ENCODE data around the gene ADSL.

ADSL gene

GRCh38 chr22:40417041-40417440 lies 70.7 kb downstream of the ADSL start:
- CTCF ChIA-PET: no interaction called here
- H3K4me3 Mint-ChIP-seq: no peak overlapping the region
- H3K4me1 Mint-ChIP-seq: peaks cover 24% of the 10 kb centered on the region
- peaks cover 51% of the 10 kb centered on the region for H3K36me3 Mint-ChIP-seq
- H3K27ac Mint-ChIP-seq: no peak overlapping the region
- no peak for DNase-seq
- H3K27me3 Mint-ChIP-seq: no peaks in the 10 kb centered on the region
- no peaks in the 10 kb centered on the region for H3K9me3 Mint-ChIP-seq

- DNase-seq: no peak
- CTCF ChIA-PET: no interaction called here
- Mint-ChIP-seq H3K9me3 (no peaks in the 10 kb centered on the region), H3K27ac (peak overlapping the region; percentile 81), H3K4me1 (peaks cover 25% of the 10 kb centered on the region), H3K36me3 (peaks cover 54% of the 10 kb centered on the region), H3K4me3 (no peak overlapping the region), H3K27me3 (no peaks in the 10 kb centered on the region)
Measured at GRCh38 chr22:40417881-40418280, 71.6 kb downstream of the ADSL start.

DNA sequence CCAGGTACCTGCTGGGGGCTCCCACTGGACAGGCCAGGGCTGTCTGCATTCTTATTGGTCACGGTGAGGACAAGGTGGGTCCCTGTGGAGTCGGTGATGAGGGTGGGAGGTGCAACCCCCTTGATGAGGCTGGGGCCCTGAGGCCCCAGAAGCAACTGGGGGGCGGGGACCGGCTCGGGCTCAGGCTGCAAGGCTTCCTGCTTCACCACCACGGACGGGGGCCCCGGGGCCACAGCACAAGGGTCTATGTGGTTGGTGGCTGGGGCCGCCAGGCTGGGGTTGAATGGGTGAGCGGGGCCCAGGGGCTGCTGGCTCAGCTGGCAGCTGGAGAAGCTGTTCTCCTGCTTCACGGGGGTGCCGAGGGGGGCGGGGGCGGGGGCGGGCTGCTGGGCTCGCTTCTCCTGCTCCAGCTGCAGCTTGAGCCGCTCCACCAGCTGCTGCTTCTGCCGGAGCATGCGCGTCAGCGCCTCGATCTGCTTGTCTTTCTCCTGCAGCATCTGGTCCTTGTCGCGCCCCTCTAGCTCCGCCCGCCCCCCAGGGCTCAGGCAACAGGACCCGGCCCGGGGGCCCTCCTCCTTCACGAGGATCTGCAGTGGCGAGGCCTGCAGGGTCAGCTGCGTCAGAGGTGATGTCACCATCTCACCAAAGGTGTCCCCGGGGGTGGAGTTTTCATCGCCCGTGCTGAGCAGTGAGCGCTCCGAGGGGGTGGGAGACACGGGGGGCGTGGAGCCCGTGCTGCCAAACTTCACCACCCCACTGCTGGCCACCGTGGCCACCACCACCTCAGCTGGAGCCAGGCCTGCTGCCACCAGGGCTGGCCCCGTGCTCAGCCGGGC lies 72.3 kb downstream of the ADSL start:
- H3K36me3 Mint-ChIP-seq: peaks cover 60% of the 10 kb centered on the region
- CTCF ChIA-PET: no interaction called here
- H3K4me1 Mint-ChIP-seq: peaks cover 25% of the 10 kb centered on the region
- no peak overlapping the region for H3K4me3 Mint-ChIP-seq
- H3K9me3 Mint-ChIP-seq: no peaks in the 10 kb centered on the region
- no peaks in the 10 kb centered on the region for H3K27me3 Mint-ChIP-seq
- no peak for DNase-seq
- no peak overlapping the region for H3K27ac Mint-ChIP-seq

DNA sequence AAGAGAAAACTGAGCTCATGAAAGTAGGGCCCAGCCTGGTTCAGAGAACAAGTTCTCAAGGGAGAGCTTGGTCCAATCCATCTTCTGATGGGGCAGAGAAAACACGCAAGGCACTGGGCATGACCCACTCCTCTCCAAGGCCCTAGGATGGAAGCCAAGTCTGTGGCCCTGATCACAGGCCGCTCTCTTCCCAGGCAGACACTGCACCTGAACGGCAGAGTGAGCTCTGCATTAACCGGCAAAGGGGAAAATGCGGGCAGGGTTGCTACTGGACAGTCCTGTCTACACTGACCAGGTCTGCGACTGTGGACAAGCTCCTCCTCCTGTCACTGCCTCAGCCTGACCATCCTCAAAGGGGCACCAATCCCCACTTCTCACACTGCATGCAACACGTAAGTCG lies 73.4 kb downstream of the ADSL start:
- no peak for DNase-seq
- Mint-ChIP-seq H3K27me3 (no peaks in the 10 kb centered on the region), H3K4me1 (peaks cover 21% of the 10 kb centered on the region), H3K36me3 (peaks cover 57% of the 10 kb centered on the region), H3K4me3 (no peak overlapping the region), H3K27ac (no peak overlapping the region), H3K9me3 (no peaks in the 10 kb centered on the region)
- CTCF ChIA-PET: no interaction called here

DNA sequence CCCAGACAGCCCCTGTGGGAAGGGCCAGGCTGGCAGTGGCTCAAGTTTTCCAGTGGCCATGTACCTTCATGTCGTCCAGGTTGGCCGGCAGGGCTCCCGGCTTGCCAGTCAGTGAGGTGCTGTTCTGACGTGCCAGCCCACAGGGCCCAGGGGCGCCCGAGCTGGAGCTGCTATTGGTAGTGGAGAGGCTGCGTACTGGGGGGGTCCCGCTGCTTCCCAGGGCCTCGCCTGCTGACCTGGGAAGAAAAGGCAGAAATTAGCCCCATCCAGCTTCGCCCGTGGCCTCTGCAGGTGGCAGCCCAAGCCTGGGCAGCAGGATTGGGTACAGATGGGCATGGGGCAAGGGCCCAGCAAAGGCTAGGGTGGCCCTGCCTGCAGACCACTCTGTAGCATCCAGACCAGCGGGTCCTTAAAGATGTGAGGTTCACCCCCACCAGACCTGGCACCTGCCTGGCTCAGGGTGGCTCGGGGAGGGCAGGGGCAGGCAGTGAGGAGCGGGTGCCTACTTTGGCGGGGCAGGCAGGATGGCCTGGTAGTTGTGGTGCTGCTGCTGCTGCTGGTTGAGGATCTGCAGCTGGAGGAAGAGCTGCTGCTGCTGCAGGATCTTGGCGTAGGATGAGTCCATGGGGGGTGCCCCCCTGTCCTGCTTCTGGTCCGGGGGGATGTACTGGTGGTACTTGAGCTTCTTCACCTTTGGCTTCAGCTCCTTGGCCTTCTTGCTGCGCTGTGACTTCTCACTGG lies 74.2 kb downstream of the ADSL start:
- H3K27me3 Mint-ChIP-seq: no peaks in the 10 kb centered on the region
- H3K4me1 Mint-ChIP-seq: peaks cover 16% of the 10 kb centered on the region
- no peak for DNase-seq
- CTCF ChIA-PET: no interaction called here
- no peak overlapping the region for H3K4me3 Mint-ChIP-seq
- H3K27ac Mint-ChIP-seq: peak overlapping the region; percentile 14
- no peaks in the 10 kb centered on the region for H3K9me3 Mint-ChIP-seq
- H3K36me3 Mint-ChIP-seq: peaks cover 55% of the 10 kb centered on the region

- H3K27me3 Mint-ChIP-seq: no peaks in the 10 kb centered on the region
- peak overlapping the region; percentile 14 for H3K27ac Mint-ChIP-seq
- no peak for DNase-seq
- CTCF ChIA-PET: no interaction called here
- peaks cover 11% of the 10 kb centered on the region for H3K4me1 Mint-ChIP-seq
- H3K36me3 Mint-ChIP-seq: peaks cover 54% of the 10 kb centered on the region
- no peak overlapping the region for H3K4me3 Mint-ChIP-seq
- H3K9me3 Mint-ChIP-seq: no peaks in the 10 kb centered on the region
Measured at GRCh38 chr22:40421082-40421350, 74.7 kb downstream of the ADSL start.

- CTCF ChIA-PET: no interaction called here
- Mint-ChIP-seq H3K27ac (peak overlapping the region; percentile 59), H3K9me3 (no peaks in the 10 kb centered on the region), H3K36me3 (peaks cover 55% of the 10 kb centered on the region), H3K4me1 (peaks cover 3% of the 10 kb centered on the region), H3K4me3 (no peak overlapping the region), H3K27me3 (no peaks in the 10 kb centered on the region)
- DNase-seq: no peak
Measured at GRCh38 chr22:40421941-40422340, 75.6 kb downstream of the ADSL start.

DNA sequence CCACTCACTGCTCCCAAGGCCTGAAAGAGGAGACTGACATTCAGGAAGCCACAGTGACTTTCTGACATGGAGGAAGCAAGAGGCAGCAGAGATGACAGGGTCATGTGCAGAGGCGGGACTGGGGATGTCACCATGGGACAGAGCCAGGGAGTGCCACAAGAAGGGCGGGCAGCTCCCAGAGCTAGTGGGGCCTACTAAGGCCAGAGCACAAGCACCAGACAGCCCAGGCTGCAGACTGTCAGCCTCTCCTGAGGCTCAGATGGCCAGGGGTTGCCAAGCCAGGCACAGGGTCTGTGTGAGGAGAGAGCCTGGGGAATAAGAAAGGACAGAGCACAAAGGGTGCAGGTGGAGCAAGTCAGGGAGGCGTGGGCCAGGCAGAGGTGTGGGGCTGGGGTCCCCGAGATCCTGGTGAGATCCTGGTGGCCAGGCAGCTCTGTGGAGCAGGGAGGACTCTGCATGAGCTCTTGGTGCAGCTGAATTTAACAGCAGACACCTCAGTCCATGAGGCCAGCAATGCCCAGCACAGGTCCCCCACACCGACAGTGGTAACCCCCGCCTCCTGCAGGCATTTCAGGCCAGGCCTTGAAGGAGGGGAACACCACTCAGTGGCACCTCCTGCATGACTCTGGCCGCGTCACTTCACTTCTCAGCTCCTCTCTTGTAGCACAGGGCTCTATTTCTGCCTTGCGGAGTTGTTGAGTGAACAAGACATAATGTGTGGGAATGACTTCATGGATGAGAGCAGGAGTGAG lies 76.4 kb downstream of the ADSL start:
- peak overlapping the region; percentile 38 for H3K27ac Mint-ChIP-seq
- no peaks in the 10 kb centered on the region for H3K27me3 Mint-ChIP-seq
- peaks cover 59% of the 10 kb centered on the region for H3K36me3 Mint-ChIP-seq

DNA sequence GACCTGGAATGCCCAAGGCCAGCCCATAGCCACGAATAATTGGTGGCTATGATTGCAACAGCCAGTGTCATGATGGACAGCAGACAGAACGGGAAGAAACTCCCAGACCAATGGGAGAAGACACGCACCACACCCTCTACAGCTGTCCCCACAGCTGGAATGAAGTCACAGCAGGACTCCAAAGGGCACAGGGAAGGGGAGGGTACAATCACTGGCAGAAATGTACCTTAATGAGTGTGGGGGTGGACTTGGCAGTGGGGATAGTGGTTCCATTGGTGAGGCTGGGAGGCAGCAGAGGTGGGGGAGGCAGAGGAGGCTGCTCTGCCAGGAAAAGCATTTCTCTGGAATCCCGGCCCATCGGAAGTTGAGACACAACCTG lies 77.0 kb downstream of the ADSL start:
- H3K4me3 Mint-ChIP-seq: no peak overlapping the region
- peak overlapping the region; percentile 38 for H3K27ac Mint-ChIP-seq
- no peak for DNase-seq
- CTCF ChIA-PET: interaction anchor here (1.0 kb wide), 1 partner anchor 13 kb away, joined by 3 read pairs; no protein-coding TSS in a partner anchor
- H3K4me1 Mint-ChIP-seq: peaks cover 3% of the 10 kb centered on the region
- H3K36me3 Mint-ChIP-seq: peaks cover 56% of the 10 kb centered on the region
- H3K27me3 Mint-ChIP-seq: no peaks in the 10 kb centered on the region
- H3K9me3 Mint-ChIP-seq: no peaks in the 10 kb centered on the region

More for the DNA sequence above, 76.4 kb downstream of the ADSL start:
- CTCF ChIA-PET: interaction anchor here (1.0 kb wide), 1 partner anchor 14 kb away, joined by 3 read pairs; no protein-coding TSS in a partner anchor
- no peak for DNase-seq
- Mint-ChIP-seq H3K4me1 (peaks cover 3% of the 10 kb centered on the region), H3K9me3 (no peaks in the 10 kb centered on the region), H3K4me3 (no peak overlapping the region)

DNA sequence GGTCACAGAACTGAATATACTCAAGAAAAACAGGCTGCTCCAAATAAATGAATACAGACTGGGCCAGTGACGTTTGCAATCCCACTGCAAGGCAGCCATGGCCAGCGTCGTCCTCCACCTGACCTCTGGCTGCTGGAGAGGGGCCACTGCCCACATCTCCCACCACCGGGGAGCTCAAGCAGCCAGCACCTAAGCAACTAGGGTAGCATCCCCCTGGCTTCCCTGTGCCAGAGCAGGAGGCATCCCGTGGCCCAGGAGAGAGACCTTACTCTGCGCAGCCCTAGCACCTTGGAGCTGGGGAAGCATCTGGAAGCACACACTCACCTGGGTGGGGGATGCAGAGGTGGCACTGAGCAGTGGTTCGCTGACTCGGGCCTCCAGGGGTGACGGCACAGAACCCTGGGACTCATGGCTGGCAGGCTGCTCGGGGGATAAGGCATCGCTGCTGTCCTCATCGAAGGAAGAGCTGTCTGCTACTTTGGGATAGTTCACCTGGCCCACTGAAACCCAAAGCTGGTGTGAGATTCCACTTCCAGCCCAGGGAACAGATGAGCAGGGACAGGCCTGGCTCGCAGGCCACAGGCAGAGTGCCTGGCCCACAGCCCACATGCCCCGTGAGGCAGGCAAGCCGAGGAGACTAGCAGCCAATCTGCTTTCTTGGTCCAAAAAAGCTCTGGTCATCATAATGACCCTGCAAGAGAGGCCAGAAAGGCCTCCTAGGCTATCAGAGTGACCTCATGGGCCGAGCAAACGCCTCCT lies 77.8 kb downstream of the ADSL start:
- CTCF ChIA-PET: interaction anchor here (5.2 kb wide), 1 partner anchor 13 kb away, joined by 24 read pairs; no protein-coding TSS in a partner anchor
- Mint-ChIP-seq H3K27ac (no peak overlapping the region), H3K36me3 (peaks cover 63% of the 10 kb centered on the region), H3K27me3 (no peaks in the 10 kb centered on the region), H3K9me3 (no peaks in the 10 kb centered on the region), H3K4me1 (peaks cover 3% of the 10 kb centered on the region), H3K4me3 (no peak overlapping the region)
- DNase-seq: no peak

GRCh38 chr22:40425082-40425481 lies 78.8 kb downstream of the ADSL start:
- no peak for DNase-seq
- Mint-ChIP-seq H3K27ac (peak overlapping the region; percentile 38), H3K4me1 (peaks cover 5% of the 10 kb centered on the region), H3K27me3 (no peaks in the 10 kb centered on the region), H3K4me3 (no peak overlapping the region), H3K36me3 (peaks cover 66% of the 10 kb centered on the region), H3K9me3 (no peaks in the 10 kb centered on the region)
- CTCF ChIA-PET: interaction anchor here (5.2 kb wide), 1 partner anchor 12 kb away, joined by 24 read pairs; no protein-coding TSS in a partner anchor

DNA sequence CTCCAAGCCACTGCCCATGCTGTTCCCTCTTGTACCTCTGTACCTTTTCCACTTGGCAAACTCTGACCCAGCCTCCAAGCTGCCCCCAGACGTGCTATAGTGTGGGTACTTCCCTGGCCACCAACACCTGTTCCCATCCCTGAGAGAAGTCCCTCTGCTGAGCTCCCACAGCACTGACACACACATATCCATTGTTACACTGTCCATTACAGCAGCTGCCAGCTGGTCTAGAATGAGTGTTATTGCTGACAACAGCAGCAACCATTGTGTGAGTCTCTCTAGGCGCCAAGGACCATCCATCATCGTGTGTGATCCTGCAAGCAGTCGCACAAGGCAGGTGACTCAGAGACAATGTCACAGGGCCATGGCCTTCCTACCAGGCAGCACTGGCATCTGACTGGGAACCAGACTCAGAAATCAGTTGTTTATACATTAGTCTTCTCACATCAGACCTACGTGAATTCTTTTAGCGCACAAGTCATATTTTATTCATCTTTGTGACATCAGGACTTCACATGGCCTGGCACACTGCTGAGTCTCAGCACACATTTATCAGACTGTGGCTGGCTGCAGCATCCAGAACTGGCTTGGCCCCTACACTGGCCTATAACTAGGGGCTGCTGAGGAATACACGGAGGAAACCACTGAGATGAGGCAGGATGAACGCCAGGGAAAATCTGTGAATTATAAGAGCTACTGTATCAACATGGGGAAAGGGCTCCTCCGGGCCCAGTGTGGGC lies 80.5 kb downstream of the ADSL start:
- CTCF ChIA-PET: interaction anchor here (5.2 kb wide), 1 partner anchor 10 kb away, joined by 24 read pairs; no protein-coding TSS in a partner anchor
- Mint-ChIP-seq H3K4me1 (peaks cover 8% of the 10 kb centered on the region), H3K36me3 (peaks cover 71% of the 10 kb centered on the region), H3K27ac (peak overlapping the region; percentile 69), H3K9me3 (no peaks in the 10 kb centered on the region), H3K4me3 (no peak overlapping the region), H3K27me3 (no peaks in the 10 kb centered on the region)
- no peak for DNase-seq

DNA sequence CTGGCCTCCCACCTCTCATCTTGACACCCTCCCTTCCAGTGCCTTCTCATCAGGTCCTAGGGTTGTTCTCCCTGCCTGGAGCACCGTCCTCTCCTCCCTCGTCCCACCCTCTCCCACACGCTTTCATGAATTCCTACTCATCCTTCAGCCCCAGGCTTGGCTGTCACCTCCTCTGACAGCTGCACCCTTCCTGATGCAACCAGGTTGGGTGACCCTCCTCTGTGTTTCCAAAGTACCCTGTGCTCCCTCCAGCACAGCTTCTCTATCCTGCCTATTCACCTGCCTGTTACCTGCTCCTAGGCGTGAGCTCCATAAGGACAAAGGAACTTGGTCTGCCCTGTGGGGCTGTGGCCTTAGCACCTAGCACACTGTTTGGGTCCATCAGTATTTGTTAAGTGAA lies 82.5 kb downstream of the ADSL start:
- CTCF ChIA-PET: interaction anchor here (1.5 to 5.2 kb wide), 2 partner anchors 8 to 217 kb away, joined by 5 to 24 read pairs; no protein-coding TSS in a partner anchor
- Mint-ChIP-seq H3K36me3 (peaks cover 65% of the 10 kb centered on the region), H3K4me1 (peaks cover 5% of the 10 kb centered on the region)

More for the DNA sequence above, 82.5 kb downstream of the ADSL start:
- Mint-ChIP-seq H3K4me3 (no peak overlapping the region), H3K27me3 (no peaks in the 10 kb centered on the region), H3K27ac (peak overlapping the region; percentile 20), H3K9me3 (no peaks in the 10 kb centered on the region)
- no peak for DNase-seq

All from activated naive CD4-positive, alpha-beta T cell treated with anti-CD3 and anti-CD28 coated beads, Interleukin-2, amount 10 ng/mL, durations not matched to agents 7 days and 5 days (primary cell).